Mucosa of gallbladder (tissue), 1 donor: ENCODE data around the gene MYO15B. TPM values are rescaled to one million over a fixed set of nuclear protein-coding genes. Genes with fewer than 3 reads are reported as not detected.

ENCODE experiments used
- DNase-seq: peaks from one replicate; pipeline ENCODE4 v3.0.0-alpha.2; 2020; ENCODE audit warnings: low spot score
- total RNA-seq: library from RNA; stranded (reverse); gene quantifications from one replicate; pipeline ENCODE4 v1.2.1, GENCODE V29; 2021
- donor health status: DM: no; HTN: no; CAD: no.

Gene MYO15B
- total RNA-seq, 1 donor from 2014 or later = 434 TPM

- DNase-seq = no peak
Observed at GRCh38 chr17:75602644-75603043, 15.0 kb downstream of the MYO15B start.

DNA sequence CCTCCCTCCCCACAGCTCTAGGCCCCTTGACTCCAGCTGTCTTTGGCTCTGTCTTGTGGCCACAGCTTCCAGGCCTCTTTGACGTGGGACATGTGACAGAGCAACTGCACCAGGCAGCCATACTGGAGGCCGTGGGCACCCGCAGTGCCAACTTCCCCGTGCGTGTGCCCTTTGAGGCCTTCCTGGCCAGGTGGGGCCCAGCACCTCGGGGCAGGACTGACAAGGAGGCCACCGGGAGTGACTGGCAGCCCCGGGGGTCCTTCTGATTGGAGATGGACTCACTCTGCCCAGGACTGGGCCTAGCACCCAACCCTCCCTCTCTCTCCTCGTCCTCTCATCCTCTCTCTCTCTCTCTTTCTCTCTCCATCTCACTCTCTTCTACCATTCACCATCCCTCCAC lies 15.5 kb downstream of the MYO15B start:
- no peak for DNase-seq

- no peak for DNase-seq
Observed at GRCh38 chr17:75604034-75604695, 16.6 kb downstream of the MYO15B start.

GRCh38 chr17:75605790-75606189 lies 18.2 kb downstream of the MYO15B start:
- no peak for DNase-seq

- DNase-seq = no peak
Observed at GRCh38 chr17:75607086-75607485, 19.5 kb downstream of the MYO15B start.

GRCh38 chr17:75610103-75610984 lies 22.7 kb downstream of the MYO15B start:
- DNase-seq = peak; percentile 75

GRCh38 chr17:75611851-75612429 lies 24.3 kb downstream of the MYO15B start:
- DNase-seq = no peak

DNA sequence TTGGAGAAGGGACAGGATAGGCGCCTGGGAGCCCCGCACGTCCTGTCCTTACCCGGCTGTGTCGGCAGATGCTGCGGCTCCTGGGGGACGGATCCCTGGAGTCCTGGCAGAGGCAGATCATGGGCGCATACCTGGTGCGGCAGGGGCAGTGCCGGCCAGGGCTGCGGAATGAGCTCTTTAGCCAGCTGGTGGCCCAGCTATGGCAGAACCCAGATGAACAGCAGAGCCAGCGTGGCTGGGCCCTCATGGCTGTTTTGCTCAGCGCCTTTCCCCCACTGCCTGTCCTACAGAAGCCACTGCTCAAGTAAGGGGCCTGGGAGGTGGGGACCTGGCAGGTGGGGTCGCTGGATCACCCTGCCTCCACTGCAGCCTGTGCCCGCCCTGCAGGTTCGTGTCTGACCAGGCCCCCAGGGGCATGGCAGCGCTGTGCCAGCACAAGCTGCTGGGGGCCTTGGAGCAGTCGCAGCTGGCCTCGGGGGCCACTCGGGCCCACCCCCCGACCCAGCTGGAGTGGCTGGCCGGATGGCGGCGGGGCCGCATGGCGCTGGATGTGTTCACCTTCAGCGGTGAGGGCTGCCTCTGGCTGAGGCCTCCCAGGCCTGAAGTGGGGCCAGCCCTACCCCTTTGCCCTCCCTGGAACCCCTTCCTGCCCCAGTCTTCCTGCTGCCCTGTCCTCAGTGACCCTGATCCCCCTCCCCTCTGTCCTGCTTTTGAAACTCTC lies 25.5 kb downstream of the MYO15B start:
- DNase-seq = no peak

DNA sequence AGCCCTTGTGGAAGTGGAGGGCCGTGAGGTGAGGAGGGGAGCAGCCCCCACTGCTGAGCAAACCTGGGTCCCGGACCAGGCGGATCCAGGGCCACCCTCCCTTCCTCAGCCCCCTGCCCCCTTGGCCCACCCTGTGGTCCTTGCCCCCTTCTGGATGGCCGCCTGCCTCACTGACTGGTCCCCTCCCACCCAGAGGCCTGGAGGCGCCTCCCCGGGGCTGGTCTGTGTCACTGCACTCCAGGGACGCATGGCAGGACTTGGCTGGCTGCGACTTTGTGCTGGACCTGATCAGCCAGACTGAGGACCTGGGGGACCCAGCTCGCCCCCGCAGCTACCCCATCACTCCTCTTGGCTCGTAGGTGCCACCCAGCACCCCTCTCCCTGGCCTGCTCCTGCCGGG lies 26.4 kb downstream of the MYO15B start:
- DNase-seq = no peak

- no peak for DNase-seq
Observed at GRCh38 chr17:75614556-75615270, 27.1 kb downstream of the MYO15B start.

DNA sequence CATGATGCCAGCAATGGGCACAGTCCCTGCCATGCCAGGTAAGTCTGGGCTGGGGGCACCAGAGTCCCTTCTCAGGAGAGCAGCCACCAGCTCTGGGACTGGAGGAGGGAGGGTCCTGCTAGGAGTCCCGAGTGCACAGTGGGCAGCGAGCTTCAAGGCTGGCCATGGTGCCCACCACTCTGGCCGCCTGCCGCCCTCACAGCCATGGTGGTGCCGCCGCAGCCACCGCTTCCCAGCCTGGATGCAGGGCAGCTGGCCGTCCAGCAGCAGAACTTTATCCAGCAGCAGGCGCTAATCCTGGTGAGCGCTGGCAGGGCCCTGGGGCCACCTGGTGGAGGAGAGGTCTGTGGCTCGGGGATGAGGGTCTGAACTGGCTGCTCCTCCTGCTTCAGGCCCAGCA lies 27.7 kb downstream of the MYO15B start:
- no peak for DNase-seq

DNA sequence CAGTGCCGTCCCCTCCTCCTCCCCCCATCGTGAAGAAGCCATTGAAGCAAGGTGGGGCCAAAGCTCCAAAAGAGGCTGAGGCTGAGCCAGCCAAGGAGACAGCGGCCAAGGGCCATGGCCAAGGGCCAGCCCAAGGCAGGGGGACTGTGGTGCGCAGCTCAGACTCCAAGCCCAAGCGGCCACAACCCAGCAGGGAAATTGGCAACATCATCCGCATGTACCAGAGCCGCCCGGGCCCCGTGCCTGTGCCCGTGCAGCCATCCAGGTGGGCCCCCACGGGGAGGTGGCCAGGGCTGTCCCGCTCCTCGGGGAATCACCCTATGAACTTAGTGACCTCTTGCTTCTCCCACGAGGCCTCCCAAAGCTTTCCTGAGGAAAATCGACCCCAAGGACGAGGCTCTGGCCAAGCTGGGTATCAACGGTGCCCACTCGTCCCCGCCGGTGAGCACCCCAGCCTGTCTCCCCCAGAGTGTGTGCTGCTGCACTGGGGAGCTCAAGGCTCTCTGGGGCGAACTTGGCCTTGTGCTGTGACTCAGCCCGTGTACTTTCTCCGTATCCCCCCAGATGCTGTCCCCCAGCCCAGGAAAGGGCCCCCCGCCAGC lies 29.0 kb downstream of the MYO15B start:
- no peak for DNase-seq

GRCh38 chr17:75617218-75617617 lies 29.6 kb downstream of the MYO15B start:
- peak; percentile 60 for DNase-seq

GRCh38 chr17:75617675-75618074 lies 30.1 kb downstream of the MYO15B start:
- no peak for DNase-seq

- DNase-seq = no peak
Observed at GRCh38 chr17:75619506-75620431, 32.2 kb downstream of the MYO15B start.

DNA sequence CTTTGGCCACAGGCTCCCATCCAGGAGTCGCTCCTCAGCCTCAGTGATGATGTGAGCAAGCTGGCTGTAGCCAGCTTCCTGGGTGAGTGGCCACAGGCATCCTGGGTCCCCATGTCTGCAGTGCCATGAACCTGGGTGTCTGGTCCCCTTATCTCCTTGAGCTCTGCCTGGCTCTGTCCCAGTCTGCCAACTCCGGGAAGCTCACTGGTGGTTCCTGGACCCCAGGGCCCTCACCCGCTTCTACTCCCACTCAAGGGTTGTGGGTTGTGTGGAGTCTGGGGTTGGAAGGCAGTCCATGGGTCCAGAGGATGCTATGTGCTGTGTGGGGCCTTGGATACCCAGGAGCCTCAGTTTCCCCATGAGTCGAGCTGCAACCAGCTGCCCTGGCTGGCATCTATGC lies 33.9 kb downstream of the MYO15B start:
- DNase-seq = no peak

- DNase-seq = no peak
Observed at GRCh38 chr17:75622076-75622475, 34.5 kb downstream of the MYO15B start.

DNA sequence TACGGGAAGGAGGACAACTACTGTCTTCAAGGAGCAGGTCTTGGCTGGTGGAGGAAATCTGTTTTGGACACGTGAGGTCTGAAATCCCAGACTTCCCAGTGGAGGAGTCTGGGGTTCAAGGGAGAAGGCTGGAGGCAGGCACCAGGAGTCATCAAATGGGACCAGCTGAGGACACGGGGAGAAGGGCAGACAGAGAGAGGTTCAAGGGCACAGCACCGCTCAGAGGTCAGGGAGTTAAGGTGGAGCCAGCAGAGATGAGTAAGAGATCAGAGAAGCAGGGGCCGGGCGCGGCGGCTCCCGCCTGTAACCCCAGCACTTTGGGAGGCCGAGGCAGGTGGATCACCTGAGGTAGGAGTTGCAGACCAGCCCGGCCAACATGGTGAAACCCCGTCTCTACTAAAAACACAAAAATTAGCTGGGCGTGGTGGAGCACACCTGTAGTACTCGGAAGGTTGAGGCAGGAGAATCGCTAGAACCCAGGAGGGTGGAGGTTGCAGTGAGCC lies 35.2 kb downstream of the MYO15B start:
- DNase-seq = no peak

DNA sequence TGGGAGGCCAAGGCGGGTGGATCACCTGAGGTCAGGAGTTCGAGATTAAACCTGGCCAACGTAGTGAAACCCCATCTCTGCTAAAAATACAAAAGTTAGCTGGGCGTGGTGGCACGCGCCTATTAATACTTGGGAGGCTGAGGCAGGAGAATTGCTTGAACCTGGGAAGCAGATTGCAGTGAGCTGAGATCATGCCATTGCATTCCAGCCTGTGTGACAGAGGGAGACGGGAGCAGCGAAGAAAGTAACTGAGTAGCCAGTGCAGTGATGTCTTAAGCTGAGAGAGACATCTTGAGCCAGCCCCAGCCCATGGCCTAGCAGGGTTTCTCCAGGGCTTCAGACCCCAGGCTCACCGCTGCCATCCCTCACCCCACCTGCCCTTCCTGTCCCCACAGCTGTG lies 35.8 kb downstream of the MYO15B start:
- DNase-seq = no peak

DNA sequence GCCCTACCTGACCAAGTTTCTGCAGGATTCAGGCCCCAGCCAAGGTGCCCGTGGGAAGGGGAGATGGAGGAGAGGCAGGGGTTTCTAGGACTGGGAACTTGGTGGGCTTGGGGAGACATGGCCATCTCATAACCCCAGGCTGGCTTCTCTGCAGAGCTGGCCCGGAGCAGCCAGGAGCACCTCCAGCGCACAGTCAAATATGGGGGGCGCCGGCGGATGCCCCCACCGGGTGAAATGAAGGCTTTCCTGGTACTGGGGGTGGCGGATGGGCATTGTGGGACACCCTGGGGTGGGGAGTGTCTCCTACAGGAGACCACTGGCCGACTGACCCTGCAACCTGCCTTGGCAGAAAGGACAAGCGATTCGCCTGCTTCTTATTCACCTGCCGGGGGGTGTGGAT lies 36.4 kb downstream of the MYO15B start:
- DNase-seq = no peak
